Measurements from ENCODE around the gene SDHB. TPM values are rescaled to one million over a fixed set of nuclear protein-coding genes. Genes with fewer than 3 reads are reported as not detected.

The SDHB gene
- total and polyA plus RNA-seq, 9 donors, result 51.9 to 120 (median 63.1) TPM

- no peak overlapping the region for H3K4me3 ChIP-seq
- intact Hi-C loops (cut with DNase I), result no loop called here
- TF ChIP-seq EP300 (IDR thresholded peaks at IDR 0.05), result no peak
- TF ChIP-seq, protein P1, sequence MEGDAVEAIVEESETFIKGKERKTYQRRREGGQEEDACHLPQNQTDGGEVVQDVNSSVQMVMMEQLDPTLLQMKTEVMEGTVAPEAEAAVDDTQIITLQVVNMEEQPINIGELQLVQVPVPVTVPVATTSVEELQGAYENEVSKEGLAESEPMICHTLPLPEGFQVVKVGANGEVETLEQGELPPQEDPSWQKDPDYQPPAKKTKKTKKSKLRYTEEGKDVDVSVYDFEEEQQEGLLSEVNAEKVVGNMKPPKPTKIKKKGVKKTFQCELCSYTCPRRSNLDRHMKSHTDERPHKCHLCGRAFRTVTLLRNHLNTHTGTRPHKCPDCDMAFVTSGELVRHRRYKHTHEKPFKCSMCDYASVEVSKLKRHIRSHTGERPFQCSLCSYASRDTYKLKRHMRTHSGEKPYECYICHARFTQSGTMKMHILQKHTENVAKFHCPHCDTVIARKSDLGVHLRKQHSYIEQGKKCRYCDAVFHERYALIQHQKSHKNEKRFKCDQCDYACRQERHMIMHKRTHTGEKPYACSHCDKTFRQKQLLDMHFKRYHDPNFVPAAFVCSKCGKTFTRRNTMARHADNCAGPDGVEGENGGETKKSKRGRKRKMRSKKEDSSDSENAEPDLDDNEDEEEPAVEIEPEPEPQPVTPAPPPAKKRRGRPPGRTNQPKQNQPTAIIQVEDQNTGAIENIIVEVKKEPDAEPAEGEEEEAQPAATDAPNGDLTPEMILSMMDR (IDR thresholded peaks at IDR 0.05), result no peak
- no peak for TF ChIP-seq POLR2A (IDR thresholded peaks at IDR 0.05)
- no peaks in the 10 kb centered on the region for H3K36me3 ChIP-seq
- no peaks in the 10 kb centered on the region for H3K4me1 ChIP-seq (ENCODE audit: insufficient read depth)
- no peak for DNase-seq
- H3K27ac ChIP-seq, result no peak overlapping the region
- WGBS, 3 donors, result 76 to 79% (median 77%) methylated on average over 5 of the region's 5 CpGs
- no peaks in the 10 kb centered on the region for H3K9me3 ChIP-seq
- no peaks in the 10 kb centered on the region for H3K27me3 ChIP-seq
Observed at GRCh38 chr1:17028662-17029188, 25.1 kb downstream of the SDHB start.

GRCh38 chr1:17027900-17028299 is 25.9 kb downstream of the SDHB start:
- DNase-seq, result no peak
- no peak overlapping the region for H3K27ac ChIP-seq
- TF ChIP-seq POLR2A (IDR thresholded peaks at IDR 0.05) (no peak), EP300 (IDR thresholded peaks at IDR 0.05) (no peak)
- TF ChIP-seq, protein P1 (IDR thresholded peaks at IDR 0.05), result no peak
- no peak overlapping the region for H3K4me3 ChIP-seq
- H3K36me3 ChIP-seq, result no peaks in the 10 kb centered on the region
- intact Hi-C loops (cut with DNase I), result no loop called here
- no peaks in the 10 kb centered on the region for H3K9me3 ChIP-seq
- H3K27me3 ChIP-seq, result no peaks in the 10 kb centered on the region
- no peaks in the 10 kb centered on the region for H3K4me1 ChIP-seq (ENCODE audit: insufficient read depth)
- 69 to 81% (median 73%) methylated on average over 2 of the region's 2 CpGs for WGBS, 3 donors

- no peaks in the 10 kb centered on the region for H3K36me3 ChIP-seq
- no peaks in the 10 kb centered on the region for H3K4me1 ChIP-seq (ENCODE audit: insufficient read depth)
- WGBS, 3 donors, result 83 to 90% (median 83%) methylated on average over 5 of the region's 5 CpGs
- no peaks in the 10 kb centered on the region for H3K27me3 ChIP-seq
- H3K27ac ChIP-seq, result no peak overlapping the region
- intact Hi-C loops (cut with DNase I), result no loop called here
- TF ChIP-seq, protein P1 (IDR thresholded peaks at IDR 0.05), result no peak
- TF ChIP-seq EP300 (IDR thresholded peaks at IDR 0.05), result no peak
- no peak for TF ChIP-seq POLR2A (IDR thresholded peaks at IDR 0.05)
- DNase-seq, result no peak
- H3K9me3 ChIP-seq, result no peaks in the 10 kb centered on the region
- H3K4me3 ChIP-seq, result no peak overlapping the region
Observed at GRCh38 chr1:17027403-17027802, 26.4 kb downstream of the SDHB start.

GRCh38 chr1:17024721-17025120 is 29.1 kb downstream of the SDHB start:
- Histone ChIP-seq H3K27me3 (no peaks in the 10 kb centered on the region), H3K9me3 (no peaks in the 10 kb centered on the region), H3K4me3 (no peak overlapping the region), H3K4me1 (ENCODE audit: insufficient read depth) (no peaks in the 10 kb centered on the region), H3K36me3 (no peaks in the 10 kb centered on the region), H3K27ac (no peak overlapping the region)
- no peak for DNase-seq
- no peak for TF ChIP-seq EP300 (IDR thresholded peaks at IDR 0.05)
- TF ChIP-seq, protein P1 (IDR thresholded peaks at IDR 0.05), result no peak
- TF ChIP-seq POLR2A (IDR thresholded peaks at IDR 0.05), result no peak
- intact Hi-C loops (cut with DNase I), result no loop called here
- 46 to 64% (median 52%) methylated on average over 1 of the region's 1 CpG for WGBS, 3 donors

Data from ovary (tissue), 9 donors.